ENCODE data around the gene GFRA4.

The GFRA4 gene

DNA sequence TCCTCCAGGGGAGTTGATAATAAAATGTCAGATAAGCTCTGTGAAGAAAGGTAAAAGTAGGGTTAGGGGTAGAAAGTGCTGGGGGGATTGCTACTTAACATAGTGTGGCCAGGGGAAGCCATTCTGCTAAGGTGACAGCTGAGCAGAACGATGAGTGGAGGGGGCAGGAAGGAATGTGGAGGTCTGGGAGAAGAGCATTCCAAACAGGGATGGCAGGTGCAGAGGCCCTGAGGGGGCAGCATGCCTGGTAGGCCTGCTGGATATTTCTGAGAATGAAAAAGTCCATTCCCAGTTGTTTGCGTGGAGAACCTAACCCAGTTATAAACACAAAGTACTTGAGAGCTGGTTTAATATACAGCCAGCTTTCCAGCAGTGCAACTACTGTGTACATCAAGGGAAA lies 9.3 kb downstream of the GFRA4 start:
- DNase-seq (ENCODE audit: low read depth in 2 of 2) = no peak

DNA sequence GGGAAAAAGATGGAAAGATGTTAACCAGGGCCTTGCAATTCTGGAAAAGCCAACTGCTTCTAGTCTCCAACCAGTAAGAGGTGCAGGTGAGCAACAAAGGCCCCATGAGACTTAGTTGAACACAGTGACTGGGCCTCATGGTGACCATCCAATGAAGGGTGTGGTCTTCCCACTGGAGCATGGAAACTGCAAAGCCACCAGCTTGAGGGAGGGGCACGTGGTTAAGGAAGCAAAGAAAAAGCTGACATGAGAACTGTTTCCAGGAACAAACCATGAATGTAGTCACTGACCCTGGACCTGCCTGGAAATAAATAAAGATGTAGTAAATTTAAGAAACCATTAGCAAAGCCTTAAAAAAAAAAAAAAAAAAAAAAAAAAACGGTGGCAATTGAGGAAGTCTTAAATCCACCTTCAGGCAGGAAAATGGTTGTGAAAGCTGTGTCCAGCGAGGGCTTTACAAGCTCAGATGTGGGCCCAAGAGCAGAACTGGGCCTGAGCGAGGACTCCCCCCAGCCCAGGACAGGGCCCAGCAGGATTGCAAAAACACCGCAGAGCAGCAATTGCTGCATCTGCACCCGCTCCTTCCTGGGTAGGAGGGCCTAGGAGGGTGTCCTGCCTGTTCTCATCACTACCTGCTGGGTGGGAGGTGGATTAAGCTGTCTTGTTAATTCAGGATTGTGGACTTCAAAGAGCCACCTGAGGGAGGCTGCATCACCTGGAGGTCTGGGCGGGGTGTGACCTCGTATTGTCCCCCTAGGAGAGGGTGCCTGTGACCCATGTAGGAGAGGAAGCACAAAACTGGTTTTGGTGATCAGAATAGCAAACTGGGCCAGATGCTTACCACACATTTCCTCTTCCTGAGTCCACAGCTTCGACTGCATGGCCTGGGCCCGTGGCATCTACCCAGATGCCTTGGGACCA lies 10.3 kb downstream of the GFRA4 start:
- DNase-seq (ENCODE audit: low read depth in 2 of 2) = no peak

DNA sequence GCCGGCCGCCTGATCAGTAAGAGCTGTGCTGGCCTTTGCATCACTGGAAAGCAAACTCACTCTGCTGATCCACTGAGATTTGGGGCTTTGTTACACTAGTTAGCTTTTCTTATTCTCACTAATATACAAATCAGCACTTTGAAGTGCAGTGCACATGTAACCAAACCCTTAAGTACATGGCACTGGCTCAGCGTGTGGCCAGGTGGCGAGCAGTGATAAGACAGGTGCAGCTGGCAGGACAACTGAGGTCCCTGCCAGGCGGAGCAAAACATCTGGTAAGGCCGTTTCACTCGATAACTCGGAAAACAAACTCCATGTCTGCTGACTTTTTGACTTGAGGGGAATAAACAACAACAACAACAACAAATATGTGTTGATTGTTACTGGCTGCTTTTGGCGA lies 11.0 kb downstream of the GFRA4 start:
- DNase-seq (ENCODE audit: low read depth in 2 of 2) = no peak

DNA sequence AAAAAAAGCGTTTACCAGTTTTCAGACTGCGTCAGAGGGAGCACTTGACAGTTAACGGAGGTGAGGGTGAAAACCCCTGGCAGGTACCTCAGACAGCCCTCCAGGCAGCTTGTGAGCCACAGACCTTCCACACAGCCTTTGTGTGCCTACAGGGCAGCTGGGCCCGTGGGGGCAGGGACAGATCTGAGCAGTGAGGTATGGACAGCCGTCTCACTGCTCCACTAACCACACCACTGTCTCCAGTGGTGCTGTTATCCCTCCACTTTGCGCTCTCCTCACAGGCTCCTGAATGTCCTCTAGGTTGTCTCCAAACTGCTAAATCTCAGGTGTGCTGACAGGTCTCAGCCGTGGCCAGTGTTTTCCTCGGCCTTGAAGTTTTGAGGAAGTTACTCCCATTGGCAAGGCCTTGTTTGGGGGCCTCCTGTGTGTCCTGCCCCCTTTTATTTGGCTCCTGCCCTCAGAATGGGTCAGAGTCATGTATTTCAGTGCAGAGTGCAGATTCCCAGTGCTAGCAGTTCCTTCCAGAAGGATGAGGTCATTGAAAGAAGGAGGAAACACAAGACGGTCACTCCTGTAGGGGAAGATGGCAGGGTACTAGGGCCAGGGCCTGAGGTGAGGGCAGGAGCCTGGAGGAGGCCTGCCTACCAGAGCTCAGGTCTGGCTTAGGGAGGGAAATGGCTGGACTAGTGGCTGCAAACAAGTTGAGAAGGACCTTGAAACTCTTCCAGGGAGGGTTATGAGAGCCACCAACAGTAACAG lies 11.8 kb downstream of the GFRA4 start:
- DNase-seq (ENCODE audit: low read depth in 2 of 2) = no peak

DNA sequence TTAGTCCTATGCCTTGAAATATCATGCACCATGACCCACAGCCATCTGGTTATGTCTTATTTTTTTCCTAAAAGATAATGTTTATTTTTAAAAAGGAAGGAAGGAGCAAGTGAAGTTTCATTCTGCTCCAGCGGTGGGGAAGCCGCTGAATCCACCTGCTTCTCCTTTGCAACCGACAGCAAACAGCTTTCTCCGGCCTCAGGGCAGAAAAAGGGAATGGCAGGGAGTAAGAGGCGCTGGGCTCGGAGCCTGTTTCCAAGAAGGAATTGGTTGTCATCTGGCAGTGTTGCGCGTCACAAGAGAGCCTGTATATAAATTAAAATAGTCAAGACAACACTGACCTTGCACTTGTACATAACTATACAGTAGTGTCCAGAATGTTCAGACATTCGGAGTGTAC lies 14.2 kb downstream of the GFRA4 start:
- no peak for DNase-seq (ENCODE audit: low read depth in 2 of 2)

DNA sequence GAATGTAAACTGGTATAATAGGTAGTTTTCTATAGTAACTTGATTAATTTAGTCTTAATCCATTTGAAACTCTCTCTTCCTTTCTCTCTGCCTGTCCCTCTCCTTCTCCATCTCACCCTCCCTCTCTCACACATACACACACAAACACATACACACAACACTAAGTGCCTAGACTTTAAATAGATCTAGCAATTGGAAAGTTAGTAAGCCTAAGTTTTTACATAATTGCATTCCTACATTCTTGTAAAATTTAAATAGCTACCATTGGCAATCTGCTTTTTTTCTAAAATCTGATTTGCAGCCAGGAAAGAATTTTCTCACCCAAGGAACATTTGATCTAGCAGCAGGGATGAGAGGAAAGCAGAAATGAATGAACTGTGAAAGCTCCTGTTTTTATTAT lies 15.7 kb downstream of the GFRA4 start:
- DNase-seq (ENCODE audit: low read depth in 2 of 2) = no peak

DNA sequence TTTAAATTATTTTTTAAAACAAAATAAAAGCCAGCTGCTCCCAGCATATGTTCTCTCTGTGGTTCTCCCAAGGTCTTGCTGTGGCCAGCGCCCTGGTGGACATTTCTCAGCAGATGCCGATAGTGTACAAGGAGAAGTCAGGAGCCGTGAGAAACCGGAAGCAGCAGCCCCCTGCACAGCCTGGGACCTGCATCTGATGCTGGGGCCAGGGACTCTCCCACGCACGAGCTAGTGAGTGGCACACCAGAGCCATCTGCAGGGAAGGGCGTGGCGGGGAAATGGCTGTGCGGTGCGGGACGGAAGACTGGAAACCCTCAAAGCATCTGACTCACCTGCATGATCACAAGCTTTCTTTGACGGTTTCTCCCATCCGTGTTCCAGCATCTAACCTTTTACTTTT lies 16.5 kb downstream of the GFRA4 start:
- no peak for DNase-seq (ENCODE audit: low read depth in 2 of 2)

DNA sequence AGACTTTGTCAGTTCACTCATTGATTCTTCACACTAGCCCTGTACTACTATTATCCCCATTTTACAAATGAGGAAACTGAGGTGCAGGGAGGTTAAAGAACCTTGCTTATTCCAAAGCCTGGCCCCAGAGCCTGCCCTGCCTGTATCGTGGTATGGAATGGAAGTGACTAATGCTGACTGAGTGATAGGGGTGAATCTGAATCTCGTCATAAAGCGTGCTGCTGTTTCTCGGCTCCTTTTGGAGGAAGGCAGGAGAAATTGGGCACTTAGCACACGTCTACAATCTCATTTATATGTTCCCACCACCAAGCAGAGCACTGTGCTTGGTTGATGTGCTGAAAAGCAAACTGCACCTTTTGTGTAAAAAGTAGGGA lies 17.1 kb downstream of the GFRA4 start:
- no peak for DNase-seq (ENCODE audit: low read depth in 2 of 2)

DNA sequence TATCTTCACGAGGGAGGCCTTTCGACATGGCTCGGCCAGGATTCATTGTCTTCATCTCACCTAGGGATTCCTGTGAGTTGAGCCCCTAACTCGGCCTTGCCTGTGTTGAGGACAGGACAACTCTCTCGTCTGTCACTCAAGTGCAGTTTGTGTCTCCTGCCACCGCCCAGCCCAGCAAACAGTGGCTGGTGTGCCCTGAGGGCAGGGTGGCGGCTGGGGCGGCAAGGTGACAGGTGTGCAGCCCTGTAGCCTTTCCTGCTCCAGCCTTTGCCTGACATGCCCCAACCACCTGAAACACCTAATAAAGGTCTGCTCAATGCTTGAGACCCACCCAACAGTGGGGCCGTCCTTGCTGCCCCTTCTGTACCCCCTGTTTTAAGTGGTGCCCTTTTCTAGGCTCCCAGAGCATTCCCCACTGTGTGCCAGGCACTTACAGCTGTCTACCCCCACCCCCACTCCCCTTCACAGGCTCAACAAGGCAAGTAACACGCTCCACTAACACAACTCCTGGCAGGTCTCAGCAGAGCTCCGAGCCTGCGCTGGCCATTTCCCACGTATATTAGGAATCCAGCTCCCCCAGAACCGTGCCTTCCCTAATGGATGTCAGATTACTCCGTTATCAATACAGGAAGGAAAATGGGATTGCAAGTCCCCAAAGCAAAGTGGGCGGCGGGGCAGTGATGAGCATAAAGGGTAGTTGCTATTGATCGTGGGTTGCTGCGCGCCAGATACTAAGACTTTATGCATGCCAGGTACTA lies 17.7 kb downstream of the GFRA4 start:
- no peak for DNase-seq (ENCODE audit: low read depth in 2 of 2)

DNA sequence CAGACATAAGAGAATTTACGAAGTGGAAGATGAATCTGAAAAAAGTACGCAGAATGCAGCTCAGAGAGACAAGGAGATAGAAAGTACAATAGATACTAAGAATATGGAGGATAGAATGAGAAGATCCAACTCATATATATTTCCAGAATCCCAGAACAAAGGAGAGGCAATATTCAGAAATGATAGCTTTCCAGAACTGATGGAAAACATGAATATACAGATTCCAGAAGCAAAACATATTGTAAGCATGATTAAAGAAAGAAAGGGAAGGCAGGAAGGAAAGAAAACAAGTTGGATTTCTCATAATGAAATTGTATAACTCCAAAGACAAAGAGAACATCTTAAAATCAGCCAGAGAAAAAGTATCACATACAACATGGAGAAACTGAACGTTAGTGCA lies 22.9 kb downstream of the GFRA4 start:
- no peak for DNase-seq (ENCODE audit: low read depth in 2 of 2)

DNA sequence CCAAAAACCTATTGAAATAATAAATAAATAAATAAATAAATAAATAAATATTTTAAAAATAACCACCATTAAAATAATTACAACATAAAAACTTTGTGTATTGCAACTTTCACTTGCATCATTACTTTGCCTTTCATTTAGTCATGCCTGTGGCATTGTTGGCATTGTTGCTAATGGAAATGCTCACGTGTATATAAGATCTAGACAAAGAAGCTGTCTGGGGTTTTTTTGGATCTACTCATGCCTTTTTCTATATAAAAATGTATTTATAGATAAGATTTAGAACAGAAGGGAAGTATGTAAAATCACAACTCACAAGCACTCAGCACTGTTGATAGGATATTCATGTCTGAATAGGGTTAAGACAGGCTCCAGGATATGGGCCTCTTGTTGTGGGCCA lies 27.9 kb downstream of the GFRA4 start:
- DNase-seq (ENCODE audit: low read depth in 2 of 2) = no peak

DNA sequence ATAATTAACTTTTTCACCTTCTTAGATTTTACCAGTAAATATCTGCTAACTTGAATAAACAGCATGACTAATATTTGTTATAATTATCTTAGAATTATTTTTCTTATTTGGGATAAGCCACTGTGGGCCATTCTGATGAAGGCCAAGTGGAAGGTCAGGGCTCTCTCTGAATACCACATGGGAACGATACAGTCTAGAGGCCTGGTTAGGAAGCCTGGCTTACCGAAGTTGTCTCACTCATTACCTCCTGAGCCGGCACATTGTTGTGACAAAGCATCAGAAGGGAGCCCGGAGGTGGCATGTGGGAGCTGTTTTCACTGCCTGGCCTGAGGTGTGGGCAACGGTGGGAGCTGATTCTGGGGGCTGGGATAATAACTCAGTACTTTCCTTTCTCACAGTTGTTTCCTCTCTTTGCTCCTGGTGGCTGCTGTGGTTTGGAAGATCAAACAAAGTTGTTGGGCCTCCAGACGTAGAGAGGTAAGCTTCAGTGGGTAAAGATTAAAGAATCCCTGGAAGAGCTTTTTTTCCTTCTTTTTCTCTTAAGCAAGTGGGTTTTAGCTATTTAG lies 29.2 kb downstream of the GFRA4 start:
- DNase-seq (ENCODE audit: low read depth in 2 of 2) = no peak

DNA sequence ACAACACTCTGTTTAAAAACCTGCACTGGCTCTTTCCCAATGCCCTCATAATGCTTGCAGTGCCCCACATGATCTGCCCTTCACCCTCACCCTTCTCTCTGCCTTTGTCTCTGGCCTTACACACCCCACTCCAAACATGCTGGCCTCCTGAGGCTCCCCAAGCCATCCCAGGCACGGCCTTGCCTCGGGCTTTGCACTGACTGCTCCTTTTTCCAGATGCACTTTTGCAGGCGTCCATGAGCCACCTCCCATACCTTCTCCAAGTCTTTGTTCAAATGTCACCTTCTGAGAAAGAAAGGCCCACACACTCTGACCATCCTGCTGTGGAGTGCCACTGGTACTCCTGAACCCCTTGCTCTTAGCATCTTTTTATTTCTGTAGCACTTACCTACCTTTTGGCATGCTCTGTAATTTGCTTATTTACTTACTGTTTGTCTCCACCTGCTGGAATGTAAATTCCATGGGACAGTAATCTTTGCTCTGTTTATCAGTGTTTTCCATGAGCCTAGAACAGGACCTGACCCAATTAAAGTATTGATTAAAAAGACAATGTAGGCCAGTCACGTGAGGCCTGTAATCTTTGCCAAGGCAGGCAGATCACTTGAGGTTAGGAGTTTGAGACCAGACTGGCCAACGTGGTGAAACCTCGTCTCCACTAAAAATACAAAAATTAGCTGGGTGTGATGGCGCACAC lies 30.7 kb downstream of the GFRA4 start:
- DNase-seq (ENCODE audit: low read depth in 2 of 2) = no peak

DNA sequence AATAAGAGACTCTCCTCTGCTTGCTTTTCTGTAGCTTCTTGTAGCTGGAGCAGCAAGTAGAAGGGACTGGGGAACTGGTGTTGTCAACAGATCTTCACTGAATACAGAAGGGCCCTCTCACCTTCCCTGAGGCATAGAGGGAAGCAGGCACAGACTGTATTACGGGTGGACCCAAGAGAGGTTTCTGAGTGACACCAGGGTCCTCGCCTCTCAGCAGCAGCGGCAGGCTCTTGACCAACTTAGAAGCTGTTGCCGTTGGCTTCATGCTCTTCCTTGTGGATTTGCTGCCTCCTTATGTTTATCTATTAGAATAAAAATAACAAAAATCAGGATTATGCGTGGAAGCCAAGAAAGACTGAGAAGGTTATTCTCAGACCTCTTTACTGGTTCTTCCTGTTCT lies 31.7 kb downstream of the GFRA4 start:
- no peak for DNase-seq (ENCODE audit: low read depth in 2 of 2)

DNA sequence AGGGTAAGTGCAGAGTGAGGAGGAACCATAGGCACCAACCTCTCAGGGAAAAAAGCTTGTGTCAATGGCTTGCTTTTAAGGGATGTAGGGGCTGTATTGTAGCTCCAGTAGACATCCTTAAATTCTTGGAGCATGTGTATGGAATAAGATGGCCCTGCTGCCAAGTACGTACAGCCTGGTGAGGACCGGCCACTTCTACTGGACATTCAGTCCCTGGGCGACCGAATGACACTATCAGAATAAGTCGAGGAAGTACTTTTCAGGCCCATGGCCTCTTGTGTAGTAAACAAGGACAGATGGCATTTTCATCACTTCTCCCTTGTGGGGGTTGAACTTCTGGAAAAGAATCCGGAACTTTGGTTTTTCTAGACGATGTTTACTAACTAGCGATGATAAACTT lies 32.8 kb downstream of the GFRA4 start:
- no peak for DNase-seq (ENCODE audit: low read depth in 2 of 2)

DNA sequence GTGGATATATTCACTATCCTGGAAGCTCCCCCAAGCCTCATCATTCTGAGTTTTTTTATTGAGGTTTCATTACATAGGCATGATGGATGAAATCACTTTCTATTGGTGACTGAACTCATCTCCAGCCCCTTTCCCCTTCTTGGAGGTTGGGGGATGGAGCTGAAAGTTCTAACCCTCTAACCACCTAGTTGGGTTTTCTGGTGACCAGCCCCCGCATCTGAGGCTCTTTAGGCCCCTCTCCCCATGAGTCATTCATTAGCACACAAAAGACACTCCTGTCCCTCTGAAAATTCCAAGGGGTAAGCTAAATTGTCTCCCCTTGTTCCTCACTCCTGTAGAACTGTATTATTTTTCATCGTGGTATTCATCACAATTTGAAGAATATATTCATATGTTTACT lies 33.3 kb downstream of the GFRA4 start:
- no peak for DNase-seq (ENCODE audit: low read depth in 2 of 2)

DNA sequence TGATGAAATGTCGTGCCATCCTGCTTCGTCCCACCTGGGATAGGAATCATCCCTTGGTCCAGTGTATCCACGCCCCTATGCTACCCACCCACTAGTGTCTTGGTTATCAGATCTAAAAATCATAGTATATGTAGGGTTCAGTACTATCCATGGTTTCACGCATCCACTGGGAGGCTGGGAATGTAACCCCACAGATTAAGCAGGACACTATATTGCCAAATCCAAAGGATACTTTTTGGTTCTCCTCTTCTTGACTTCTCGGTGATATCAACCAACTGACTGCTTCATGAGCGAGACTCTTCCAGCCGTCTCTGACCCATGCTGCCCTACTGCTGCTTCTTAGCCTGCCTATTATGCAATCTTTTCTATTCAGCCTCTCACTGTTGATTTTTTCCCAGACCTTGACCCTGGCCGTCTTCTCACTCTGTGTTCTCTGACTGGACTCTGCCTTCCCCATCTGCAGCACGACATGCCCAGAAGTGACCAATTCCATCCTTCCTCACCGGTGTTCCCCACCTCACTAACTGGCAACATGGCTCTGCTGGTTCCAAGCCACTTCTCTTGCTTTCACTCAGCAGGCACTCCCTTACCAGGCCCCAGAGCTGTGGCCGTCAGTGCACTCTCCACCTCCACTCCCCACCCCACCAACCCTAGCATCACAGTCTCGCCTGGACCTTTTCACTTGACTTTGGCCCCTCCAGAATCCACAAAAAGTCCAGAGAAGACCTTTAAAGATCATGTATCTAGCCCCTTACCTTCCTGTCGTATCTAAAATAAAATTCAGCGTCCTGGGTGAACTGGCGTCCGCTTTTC lies 34.5 kb downstream of the GFRA4 start:
- no peak for DNase-seq (ENCODE audit: low read depth in 2 of 2)

DNA sequence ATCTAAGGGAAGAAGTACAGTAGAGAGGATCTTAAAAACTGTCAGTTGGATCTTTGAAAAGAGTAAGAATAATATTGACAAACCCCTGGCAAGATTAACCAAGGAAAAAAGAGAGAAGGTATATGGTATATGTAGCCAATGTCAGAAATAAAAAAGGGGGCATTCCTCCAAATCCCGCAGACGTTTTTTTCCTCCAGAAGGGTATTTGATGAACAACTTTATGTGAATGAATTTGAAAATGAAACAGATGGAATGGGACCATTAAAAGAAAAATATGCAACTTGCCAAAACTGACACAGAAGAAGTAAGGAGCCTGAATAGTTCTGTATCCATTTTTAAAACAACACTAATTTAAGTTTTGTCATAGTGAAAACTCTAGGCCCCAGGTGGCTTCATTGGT lies 35.7 kb downstream of the GFRA4 start:
- no peak for DNase-seq (ENCODE audit: low read depth in 2 of 2)

DNA sequence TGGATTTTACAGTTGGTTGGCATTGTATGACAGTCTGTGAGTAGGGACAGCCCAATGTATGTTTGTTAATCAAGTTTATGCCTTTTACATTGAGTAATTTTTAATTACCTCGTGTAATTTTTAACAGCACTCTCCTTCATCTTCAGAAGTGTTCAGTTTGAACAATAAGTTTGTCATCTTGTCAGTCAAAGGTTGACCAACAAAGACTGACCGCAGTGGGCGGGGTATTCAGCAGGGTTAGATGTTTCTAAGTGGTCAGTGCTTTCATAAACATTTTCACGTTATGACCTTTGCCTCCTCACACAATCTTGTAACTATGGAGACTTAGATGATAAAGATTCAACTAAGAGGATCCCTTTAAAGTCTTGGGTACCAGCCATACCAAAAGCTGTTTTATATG lies 40.8 kb downstream of the GFRA4 start:
- no peak for DNase-seq (ENCODE audit: low read depth in 2 of 2)

DNA sequence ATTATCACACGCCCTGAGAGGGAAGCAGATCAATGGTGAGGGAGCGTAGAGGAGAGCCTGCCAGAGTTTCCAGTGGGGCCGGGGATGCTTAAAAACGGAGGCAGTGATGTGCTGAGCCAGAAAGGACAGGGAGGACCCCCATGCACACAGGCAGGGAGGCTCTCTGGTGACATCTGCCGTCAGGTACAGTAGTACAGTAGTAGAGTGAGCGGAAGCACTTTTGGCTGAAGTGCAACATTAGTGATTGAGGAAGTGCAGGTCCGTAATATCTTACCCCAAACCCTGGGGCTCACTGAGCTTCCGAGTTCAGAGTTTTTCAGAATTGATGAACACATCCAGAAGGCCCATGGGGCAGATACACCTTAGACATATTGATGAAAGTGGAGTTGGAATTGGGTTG lies 42.1 kb downstream of the GFRA4 start:
- no peak for DNase-seq (ENCODE audit: low read depth in 2 of 2)

DNA sequence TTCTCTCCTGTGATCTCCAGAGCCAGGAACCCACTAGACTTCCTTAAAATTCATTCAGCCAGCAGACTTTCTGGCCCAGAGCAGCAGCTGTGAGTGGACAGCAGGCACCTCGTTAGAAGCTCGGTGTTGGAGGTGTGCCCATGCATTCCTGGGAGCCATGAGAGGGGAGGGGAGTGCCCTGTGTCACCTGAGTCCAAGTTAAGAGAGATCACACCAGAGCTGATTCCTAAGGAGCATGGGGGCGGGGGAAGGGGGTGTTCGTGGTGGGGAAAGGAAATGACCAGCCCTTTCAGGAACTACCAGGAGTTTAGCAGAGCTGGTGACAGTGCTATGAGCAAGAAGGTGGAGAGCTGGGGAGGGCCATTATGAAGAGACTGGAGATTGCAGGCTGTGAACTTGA lies 46.9 kb downstream of the GFRA4 start:
- DNase-seq (ENCODE audit: low read depth in 2 of 2) = no peak
